Epithelial cell of esophagus (primary cell): Measurements from ENCODE around the gene CFAP251.
A peak's percentile ranks its signal among the peaks of the same experiment; 100 is the strongest.

ENCODE experiments used
- DNase-seq: peaks from one replicate; pipeline ENCODE4 v3.0.0; 2010; ENCODE audit warnings: low read depth
- H3K4me3 ChIP-seq: 2 replicates; pipeline ENCODE4 v1.5.1; 2011; ENCODE audit warnings: mild to moderate bottlenecking, low read length, control low read depth
- CTCF ChIP-seq: IDR thresholded peaks from 2 replicates; pipeline ENCODE4 v1.5.1; 2011; ENCODE audit warnings: low read depth, mild to moderate bottlenecking, low read length, control low read depth, inconsistent platforms; ENCODE audit not compliant: insufficient read depth; ENCODE audit errors: missing control alignments

The CFAP251 gene

GRCh38 chr12:121949648-121950397, 31.4 kb downstream of the CFAP251 start:
- H3K4me3 ChIP-seq, result peak overlapping the region; percentile 58
- peak; percentile 99 for DNase-seq
- no peak for TF ChIP-seq CTCF

GRCh38 chr12:121953117-121953692, 34.8 kb downstream of the CFAP251 start:
- TF ChIP-seq CTCF, result no peak
- DNase-seq, result no peak
- no peak overlapping the region for H3K4me3 ChIP-seq

GRCh38 chr12:121953695-121954094, 35.3 kb downstream of the CFAP251 start:
- no peak for TF ChIP-seq CTCF
- peak; percentile 27 for DNase-seq
- no peak overlapping the region for H3K4me3 ChIP-seq

- TF ChIP-seq CTCF, result peak; percentile 41
- no peak overlapping the region for H3K4me3 ChIP-seq
- DNase-seq, result peak; percentile 26
Observed at GRCh38 chr12:121955258-121956237, 37.2 kb downstream of the CFAP251 start.

GRCh38 chr12:121957861-121958515, 39.6 kb downstream of the CFAP251 start:
- DNase-seq, result no peak
- no peak for TF ChIP-seq CTCF
- no peak overlapping the region for H3K4me3 ChIP-seq

- DNase-seq, result no peak
- no peak for TF ChIP-seq CTCF
- no peak overlapping the region for H3K4me3 ChIP-seq
Observed at GRCh38 chr12:121958541-121959240, 40.3 kb downstream of the CFAP251 start.
